ENCODE data around the gene RUVBL2.
A peak's percentile ranks its signal among the peaks of the same experiment; 100 is the strongest.

The RUVBL2 gene

DNA sequence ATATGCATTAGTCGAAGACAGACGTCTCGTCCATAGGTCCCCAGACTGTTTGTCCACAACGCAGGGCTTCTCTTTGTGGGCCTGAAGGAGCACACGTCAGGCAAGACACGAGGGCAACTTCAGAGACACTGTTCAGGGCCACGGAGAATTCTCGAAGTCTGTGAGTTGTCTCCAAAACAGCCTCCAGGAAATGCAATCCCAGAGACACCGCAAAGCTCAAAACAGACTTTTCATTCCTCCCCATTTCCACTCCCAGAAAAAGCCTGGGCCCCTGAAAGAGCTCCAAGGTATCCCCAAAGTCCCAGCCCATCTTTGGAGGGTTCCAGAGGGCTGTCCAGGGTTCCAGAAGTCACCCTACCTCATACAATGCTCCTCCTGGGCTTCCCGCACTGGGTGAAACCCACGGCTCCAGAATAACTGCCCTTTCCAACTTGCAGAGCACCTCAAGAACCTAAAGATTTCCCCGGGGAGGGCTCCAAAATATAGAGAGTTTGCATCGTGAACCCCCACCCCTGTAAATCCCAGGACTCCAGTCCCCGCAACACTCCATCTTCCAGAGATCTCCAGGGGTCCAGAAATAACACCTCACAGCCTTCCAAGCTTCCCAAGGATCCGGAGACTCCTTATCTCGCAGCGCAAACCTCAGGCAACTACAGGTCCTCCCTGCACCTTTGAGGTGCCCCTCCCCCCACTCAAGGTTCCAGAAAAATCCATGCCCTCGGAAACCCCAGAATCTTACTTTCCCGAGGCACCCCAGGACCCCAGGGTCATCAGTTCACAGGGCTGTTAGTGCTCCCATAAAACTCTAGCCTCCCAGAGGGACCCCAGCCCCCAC, 29.3 kb upstream of the RUVBL2 start:
- no peak for DNase-seq

- DNase-seq: peak; percentile 75
These were observed 28.5 kb upstream of the RUVBL2 start, which contains the start of gene FTL for GRCh38 chr19:48965040-48965805. FTL (plus strand) TSS chr19:48965309; CDS start chr19:48965508, 199 bp downstream.

- DNase-seq: peak; percentile 65
These were observed 27.7 kb upstream of the RUVBL2 start for GRCh38 chr19:48965806-48966540.

DNA sequence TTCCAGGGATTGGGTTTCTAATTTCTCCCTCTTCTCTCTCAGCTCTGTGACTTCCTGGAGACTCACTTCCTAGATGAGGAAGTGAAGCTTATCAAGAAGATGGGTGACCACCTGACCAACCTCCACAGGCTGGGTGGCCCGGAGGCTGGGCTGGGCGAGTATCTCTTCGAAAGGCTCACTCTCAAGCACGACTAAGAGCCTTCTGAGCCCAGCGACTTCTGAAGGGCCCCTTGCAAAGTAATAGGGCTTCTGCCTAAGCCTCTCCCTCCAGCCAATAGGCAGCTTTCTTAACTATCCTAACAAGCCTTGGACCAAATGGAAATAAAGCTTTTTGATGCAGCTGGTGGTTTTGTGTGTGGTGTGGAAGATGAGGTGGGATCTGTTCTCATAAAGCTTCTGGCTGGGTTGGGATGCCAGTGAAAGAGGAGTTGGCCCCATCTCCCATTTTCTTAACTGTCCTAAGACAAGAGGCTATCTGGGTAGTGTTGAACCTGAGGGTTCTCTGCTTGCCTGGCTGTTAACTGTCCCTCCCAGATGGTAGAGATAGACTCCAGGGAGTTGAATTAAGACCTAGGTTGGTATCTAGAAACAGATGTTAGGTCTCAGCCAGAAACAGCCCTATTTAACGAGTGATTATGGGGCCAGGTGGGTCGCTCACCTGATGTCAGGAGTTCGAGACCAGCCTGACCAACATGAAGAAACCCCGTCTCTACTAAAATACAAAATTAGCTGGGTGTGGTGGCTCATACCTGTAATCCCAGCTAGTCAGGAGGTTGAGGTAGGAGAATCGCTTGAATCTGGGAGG, 26.9 kb upstream of the RUVBL2 start:
- DNase-seq: no peak

- no peak for DNase-seq
These were observed 26.1 kb upstream of the RUVBL2 start for GRCh38 chr19:48967346-48968178.

GRCh38 chr19:48968179-48968661, 25.5 kb upstream of the RUVBL2 start:
- DNase-seq: no peak

GRCh38 chr19:48968813-48969218, 24.9 kb upstream of the RUVBL2 start:
- DNase-seq: no peak

DNA sequence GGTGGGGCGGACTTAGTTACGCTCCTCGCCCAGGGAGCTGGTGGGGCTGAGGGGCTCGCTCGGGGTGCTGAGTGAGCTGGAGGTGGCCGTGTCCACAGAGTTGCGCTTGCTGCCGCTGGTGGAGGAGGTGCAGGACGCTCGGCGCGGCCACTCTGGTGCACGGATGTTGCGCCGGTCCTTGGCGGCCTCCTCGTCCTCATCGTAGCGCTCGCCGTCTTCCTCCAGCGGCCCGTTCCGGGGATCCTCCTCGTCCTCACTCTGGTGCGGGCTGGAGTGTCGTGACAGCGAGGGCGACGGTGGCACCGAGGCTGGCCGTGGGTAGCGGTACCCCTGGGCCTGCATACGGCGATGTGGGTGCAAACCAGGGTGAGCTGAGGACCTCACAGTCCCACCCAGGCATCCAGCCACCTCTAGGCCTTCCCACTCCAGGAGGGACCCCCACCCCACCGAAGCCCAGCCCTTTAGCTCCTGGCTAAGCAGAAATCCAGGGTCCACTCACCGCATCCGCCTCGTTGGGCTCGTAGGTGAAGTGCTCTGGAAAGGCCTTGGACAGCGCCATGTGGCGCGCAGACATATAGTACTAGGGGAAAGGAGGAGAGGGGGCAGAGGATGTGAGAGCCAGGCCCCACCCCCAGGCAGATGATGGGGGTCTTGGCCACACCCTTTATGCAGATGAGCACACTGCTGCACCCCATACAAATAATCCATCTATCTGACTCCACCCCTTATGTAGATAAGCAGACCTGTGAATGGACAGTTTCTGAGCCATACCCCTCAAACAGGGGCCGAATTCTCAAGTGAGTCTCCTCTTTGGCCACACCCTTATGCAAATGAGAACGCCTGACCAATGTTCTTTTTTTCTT, 24.2 kb upstream of the RUVBL2 start:
- no peak for DNase-seq

DNA sequence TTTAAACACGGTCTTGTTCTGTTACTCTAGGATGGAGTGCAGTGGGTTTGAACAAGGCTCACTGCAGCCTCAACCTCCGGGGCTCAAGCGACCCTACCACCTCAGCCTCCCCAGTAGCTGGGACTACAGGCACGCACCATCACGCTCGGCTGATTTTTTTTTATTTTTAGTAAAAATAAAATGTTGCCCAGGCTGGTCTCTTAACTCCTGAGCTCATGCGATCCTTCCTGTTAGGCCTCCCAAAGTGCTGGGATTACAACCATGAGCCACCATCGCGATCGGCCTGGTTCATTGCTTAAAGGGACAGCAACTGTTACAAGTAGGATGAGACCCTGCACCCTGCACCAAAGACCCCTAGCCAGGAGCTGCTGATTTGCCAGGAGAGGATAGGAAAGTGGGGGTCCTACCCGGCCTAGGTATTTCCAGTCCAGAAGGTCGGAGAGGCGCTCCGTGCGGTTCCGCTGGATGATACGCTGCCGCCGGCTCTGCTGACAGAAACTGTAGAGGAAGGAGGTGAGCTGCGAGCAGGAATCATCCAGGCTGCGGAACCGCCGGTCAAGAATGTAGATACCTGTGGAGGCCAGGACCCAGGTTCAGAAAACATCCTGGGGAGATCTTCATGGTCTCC, 23.4 kb upstream of the RUVBL2 start:
- no peak for DNase-seq

- no peak for DNase-seq
These were observed 22.7 kb upstream of the RUVBL2 start for GRCh38 chr19:48970923-48971395.

- no peak for DNase-seq
These were observed 17.5 kb upstream of the RUVBL2 start for GRCh38 chr19:48975947-48976847.

DNA sequence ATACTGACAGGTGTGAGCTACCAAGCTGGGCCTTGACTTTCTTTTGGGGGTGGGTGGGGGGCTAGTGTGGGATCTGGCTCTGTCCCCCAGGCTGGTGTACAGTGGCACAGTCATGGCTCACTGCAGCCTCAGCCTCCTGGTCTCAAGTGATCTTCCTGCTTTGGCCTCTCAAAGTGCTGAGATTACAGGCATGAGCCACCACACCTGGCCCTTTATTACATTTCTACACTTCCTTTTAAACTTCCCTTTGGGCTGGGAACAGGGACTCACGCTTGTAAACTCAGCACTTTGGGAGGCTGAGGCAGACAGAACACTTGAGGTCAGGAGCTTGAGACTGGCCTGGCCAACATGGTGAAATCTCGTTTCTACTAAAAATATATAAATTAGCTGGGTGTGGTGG, 16.6 kb upstream of the RUVBL2 start:
- DNase-seq: no peak

- DNase-seq: no peak
These were observed 11.4 kb upstream of the RUVBL2 start for GRCh38 chr19:48982280-48982679.

GRCh38 chr19:48985711-48986110, 8.0 kb upstream of the RUVBL2 start:
- no peak for DNase-seq

GRCh38 chr19:48986211-48986610, 7.5 kb upstream of the RUVBL2 start:
- DNase-seq: no peak

GRCh38 chr19:48987323-48987722, 6.4 kb upstream of the RUVBL2 start:
- DNase-seq: no peak

GRCh38 chr19:48988286-48988685, 5.4 kb upstream of the RUVBL2 start:
- no peak for DNase-seq

GRCh38 chr19:48988860-48989259, 4.8 kb upstream of the RUVBL2 start:
- no peak for DNase-seq

Measured in activated gamma-delta T cell (primary cell).